Keratinocyte (primary cell): ENCODE results near the gene NRDE2. TPM values are rescaled to one million over a fixed set of nuclear protein-coding genes. Genes with fewer than 3 reads are reported as not detected.

Experiments used
- DNase-seq: peaks from one replicate; pipeline ENCODE4 v3.0.0-alpha.2; 2011; ENCODE audit warnings: low read depth, missing footprints, low spot score
- FAIRE-seq: peaks from 2 replicates; lab custom pipeline; 2011; peaks lifted over from hg19 to GRCh38; lab: Jason Lieb, UNC
- H2AFZ ChIP-seq: 2 replicates; pipeline ENCODE4 v1.6.0; 2012; ENCODE audit warnings: low read length, control low read depth, inconsistent platforms; ENCODE audit not compliant: control insufficient read depth
- H3K27ac ChIP-seq: 2 replicates; pipeline ENCODE4 v1.5.1; 2011; ENCODE audit warnings: low read length; ENCODE audit not compliant: control insufficient read depth, insufficient read depth
- H3K27me3 ChIP-seq: 3 replicates; pipeline ENCODE4 v1.6.0; 2011; ENCODE audit warnings: low read length; ENCODE audit not compliant: control insufficient read depth, insufficient read depth; ENCODE audit errors: extremely low read depth
- H3K36me3 ChIP-seq, 2 experiments: 2 replicates in 1 of 2; 3 replicates in 1 of 2; pipeline ENCODE4 v1.5.1; 2011; ENCODE audit warnings: low read length in 2 of 2, mild to moderate bottlenecking in 1 of 2; ENCODE audit not compliant: control insufficient read depth in 2 of 2, insufficient read depth in 2 of 2; ENCODE audit errors: extremely low read depth in 1 of 2
- H3K4me1 ChIP-seq: 3 replicates; pipeline ENCODE4 v1.5.1; 2011; ENCODE audit warnings: low read length; ENCODE audit not compliant: control insufficient read depth, insufficient read depth; ENCODE audit errors: extremely low read depth
- H3K4me2 ChIP-seq: 3 replicates; pipeline ENCODE4 v1.6.0; 2011; ENCODE audit warnings: low read depth, low read length; ENCODE audit not compliant: control insufficient read depth, insufficient read depth; ENCODE audit errors: extremely low read depth
- H3K4me3 ChIP-seq, 3 experiments: fragments of 200-600 bp in 1 of 3; sonication (generic) in 1 of 3; 2 replicates in 2 of 3; 3 replicates in 1 of 3; pipeline ENCODE4 v1.5.1; 2011 to 2016; ENCODE audit warnings: low read length in 3 of 3, mild to moderate bottlenecking in 3 of 3, control low read depth in 2 of 3, inconsistent platforms in 1 of 3, low read depth in 1 of 3, mixed read lengths in 1 of 3, mixed run types in 1 of 3, moderate library complexity in 1 of 3; ENCODE audit not compliant: control insufficient read depth in 2 of 3, insufficient read depth in 2 of 3; ENCODE audit errors: extremely low read depth in 1 of 3
- H3K79me2 ChIP-seq: 2 replicates; pipeline ENCODE4 v1.6.0; 2012; ENCODE audit warnings: low read length; ENCODE audit not compliant: control insufficient read depth, insufficient read depth
- H3K9ac ChIP-seq: 3 replicates; pipeline ENCODE4 v1.6.0; 2011; ENCODE audit warnings: low read length; ENCODE audit not compliant: control insufficient read depth, insufficient read depth; ENCODE audit errors: extremely low read depth
- H3K9me1 ChIP-seq: 3 replicates; pipeline ENCODE4 v1.6.0; 2011; ENCODE audit warnings: low read length; ENCODE audit not compliant: control insufficient read depth, insufficient read depth; ENCODE audit errors: extremely low read depth
- H3K9me3 ChIP-seq: 2 replicates; pipeline ENCODE4 v1.5.1; 2012; ENCODE audit warnings: low read depth, low read length; ENCODE audit not compliant: control insufficient read depth
- H4K20me1 ChIP-seq: 3 replicates; pipeline ENCODE4 v1.6.0; 2011; ENCODE audit warnings: low read length; ENCODE audit not compliant: control insufficient read depth, insufficient read depth; ENCODE audit errors: extremely low read depth
- EZH2 ChIP-seq: IDR thresholded peaks from one replicate; pipeline ENCODE4 v1.6.1; 2012; ENCODE audit warnings: inconsistent platforms, mild to moderate bottlenecking, low read length, moderate library complexity
- dilution Hi-C: fragments of 300-500 bp; cut with MboI; formaldehyde crosslinking; loops from one replicate; pipeline ENCODE4 v1.7.0; 2020; ENCODE audit warnings: low sequenced_read_pairs; ENCODE audit not compliant: extremely low pct_ligation_motif_present
- polyA plus RNA-seq, 5 experiments: library from polyadenylated mRNA; depleted of rRNA in 3 of 5; stranded (reverse) in 3 of 5; stranded (forward) in 1 of 5; unstranded in 1 of 5; fragments of >200 nt; gene quantifications; 1 replicate in 1 of 5; 2 replicates in 3 of 5; 3 replicates in 1 of 5; pipeline versions ENCODE4 v1.2.1 to v1.2.3, GENCODE V29; 2011 to 2012; ENCODE audit warnings: missing spikeins in 2 of 5, low read depth in 1 of 5, low replicate concordance in 1 of 5
- TF ChIP-seq, protein P1 (sequence below), 3 experiments: IDR thresholded peaks in 1 of 3; conservative IDR thresholded peaks in 1 of 3; optimal IDR thresholded peaks in 1 of 3; 2 replicates in 2 of 3; 3 replicates in 1 of 3; pipeline versions ENCODE3 to v1.5.1; 2011; ENCODE audit warnings: low read length in 3 of 3, mild to moderate bottlenecking in 3 of 3, moderate library complexity in 2 of 3, control low read depth in 1 of 3, inconsistent platforms in 1 of 3; ENCODE audit not compliant: insufficient read depth in 2 of 3; ENCODE audit errors: extremely low read depth in 1 of 3

Gene NRDE2
- polyA plus RNA-seq, 1 donor (not counting 4 experiments of a cell fraction or from before 2014, with no cell fraction given), result 9.2 TPM

DNA sequence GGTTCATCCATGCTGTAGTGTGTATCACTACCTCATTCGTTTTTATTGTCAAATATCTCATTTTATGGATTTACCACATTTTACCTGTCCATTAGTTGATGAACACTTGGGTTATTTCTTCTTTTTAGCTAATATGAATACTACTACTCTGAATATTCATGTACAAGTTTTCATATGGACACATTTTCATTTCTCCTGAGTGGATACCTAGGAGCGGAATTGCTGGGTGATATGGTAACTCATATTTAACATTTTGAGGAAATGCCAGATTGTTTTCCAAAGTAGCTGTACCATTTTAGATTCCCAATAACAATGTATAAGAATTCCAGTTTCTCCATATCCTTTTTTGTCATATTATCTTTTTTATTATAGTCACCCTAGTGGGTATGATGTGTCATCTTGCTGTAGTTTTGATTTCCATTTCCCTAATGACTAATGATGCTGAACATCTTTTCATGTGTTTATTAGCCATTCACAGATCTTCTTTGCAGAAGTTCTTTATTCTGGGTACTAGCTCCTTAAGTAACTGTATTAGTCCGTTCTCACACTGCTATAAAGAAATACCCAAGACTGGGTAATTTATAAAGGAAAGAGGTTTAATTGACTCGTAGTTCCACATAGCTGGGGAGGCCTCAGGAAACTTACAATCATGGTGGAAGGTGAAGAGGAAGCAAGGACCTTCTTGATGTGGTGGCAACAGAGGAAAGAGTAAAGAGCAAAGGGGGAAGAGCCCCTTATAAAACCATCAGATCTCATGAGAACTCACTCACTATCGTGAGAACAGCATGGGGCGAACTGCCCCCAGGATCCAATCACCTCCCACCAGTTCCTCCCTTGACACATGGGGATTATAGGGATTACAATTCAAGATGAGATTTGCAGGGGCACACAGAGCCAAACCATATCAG is 11.9 kb downstream of the NRDE2 start:
- Histone ChIP-seq H3K9ac (no peak overlapping the region), H3K4me3 (no peak overlapping the region), H3K9me1 (no peaks in the 10 kb centered on the region), H3K4me1 (no peaks in the 10 kb centered on the region), H3K4me2 (no peak overlapping the region), H3K9me3 (no peaks in the 10 kb centered on the region), H2AFZ (no peak overlapping the region), H3K36me3 (peaks cover 3 to 4% of the 10 kb centered on the region in 2 experiments), H3K27ac (no peak overlapping the region), H4K20me1 (no peaks in the 10 kb centered on the region), H3K79me2 (peaks cover 8% of the 10 kb centered on the region), H3K27me3 (no peaks in the 10 kb centered on the region)
- TF ChIP-seq EZH2, result no peak
- TF ChIP-seq, protein P1, sequence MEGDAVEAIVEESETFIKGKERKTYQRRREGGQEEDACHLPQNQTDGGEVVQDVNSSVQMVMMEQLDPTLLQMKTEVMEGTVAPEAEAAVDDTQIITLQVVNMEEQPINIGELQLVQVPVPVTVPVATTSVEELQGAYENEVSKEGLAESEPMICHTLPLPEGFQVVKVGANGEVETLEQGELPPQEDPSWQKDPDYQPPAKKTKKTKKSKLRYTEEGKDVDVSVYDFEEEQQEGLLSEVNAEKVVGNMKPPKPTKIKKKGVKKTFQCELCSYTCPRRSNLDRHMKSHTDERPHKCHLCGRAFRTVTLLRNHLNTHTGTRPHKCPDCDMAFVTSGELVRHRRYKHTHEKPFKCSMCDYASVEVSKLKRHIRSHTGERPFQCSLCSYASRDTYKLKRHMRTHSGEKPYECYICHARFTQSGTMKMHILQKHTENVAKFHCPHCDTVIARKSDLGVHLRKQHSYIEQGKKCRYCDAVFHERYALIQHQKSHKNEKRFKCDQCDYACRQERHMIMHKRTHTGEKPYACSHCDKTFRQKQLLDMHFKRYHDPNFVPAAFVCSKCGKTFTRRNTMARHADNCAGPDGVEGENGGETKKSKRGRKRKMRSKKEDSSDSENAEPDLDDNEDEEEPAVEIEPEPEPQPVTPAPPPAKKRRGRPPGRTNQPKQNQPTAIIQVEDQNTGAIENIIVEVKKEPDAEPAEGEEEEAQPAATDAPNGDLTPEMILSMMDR (optimal IDR thresholded peaks at IDR 0.05 in 1 of 3, IDR thresholded peaks at IDR 0.05 in 1 of 3, conservative IDR thresholded peaks at IDR 0.05 in 1 of 3; ENCODE audit: extremely low read depth in 1 of 3, insufficient read depth in 2 of 3, low read length in 3 of 3), result no peak
- dilution Hi-C loops, result no loop called here
- FAIRE-seq (no peak), DNase-seq (no peak)

DNA sequence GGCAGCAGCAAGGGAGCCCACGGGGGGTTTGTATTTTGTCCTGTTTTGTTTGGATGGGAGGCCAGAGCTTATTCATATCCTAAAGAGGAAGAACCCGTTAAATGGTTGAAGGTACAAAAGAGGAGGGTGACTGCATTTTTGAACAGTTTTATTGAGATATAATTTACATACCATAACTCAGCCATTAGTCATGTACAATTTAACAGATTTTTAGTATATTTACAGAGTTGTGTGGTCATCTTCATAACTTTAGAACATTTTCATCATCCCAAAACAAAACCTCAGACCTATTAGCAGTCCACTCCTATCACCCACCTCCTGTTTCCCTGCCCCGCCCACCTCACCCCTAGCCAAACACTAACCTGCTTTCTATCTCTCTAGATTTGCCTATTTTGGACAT is 12.6 kb downstream of the NRDE2 start:
- TF ChIP-seq, protein P1 (optimal IDR thresholded peaks at IDR 0.05 in 1 of 3, IDR thresholded peaks at IDR 0.05 in 1 of 3, conservative IDR thresholded peaks at IDR 0.05 in 1 of 3; ENCODE audit: extremely low read depth in 1 of 3, insufficient read depth in 2 of 3, low read length in 3 of 3), result no peak
- no peak for TF ChIP-seq EZH2
- dilution Hi-C loops, result no loop called here
- DNase-seq, result no peak
- H3K9me3 ChIP-seq, result no peaks in the 10 kb centered on the region
- H3K4me1 ChIP-seq, result no peaks in the 10 kb centered on the region
- no peak for FAIRE-seq
- H3K27ac ChIP-seq, result no peak overlapping the region
- no peak overlapping the region for H3K4me3 ChIP-seq
- no peaks in the 10 kb centered on the region for H3K27me3 ChIP-seq
- H4K20me1 ChIP-seq, result no peaks in the 10 kb centered on the region
- no peak overlapping the region for H3K4me2 ChIP-seq
- peaks cover 3 to 4% of the 10 kb centered on the region in 2 experiments for H3K36me3 ChIP-seq
- H2AFZ ChIP-seq, result no peak overlapping the region
- peaks cover 4% of the 10 kb centered on the region for H3K79me2 ChIP-seq
- no peaks in the 10 kb centered on the region for H3K9me1 ChIP-seq
- H3K9ac ChIP-seq, result no peak overlapping the region
